K562 (cell line): ENCODE measurements around the gene RUVBL1. TPM values are rescaled to one million over a fixed set of nuclear protein-coding genes. Genes with fewer than 3 reads are reported as not detected.

Experiments
- ATAC-seq: fragments of 200-7000 bp; cut with Tn5 transposase; 3 replicates; pipeline ENCODE4 v1.9.1; 2020; ENCODE audit warnings: moderate library complexity
- BruUV-seq: library from RNA; stranded (reverse); fragments of 400-500 nt; replicated peaks from 2 replicates; lab custom pipeline; 2021; lab: Mats Ljungman, UMichigan
- CTCF ChIA-PET: fragments of 300-600 bp; formaldehyde crosslinking; extraction: SDS; loops from one replicate; lab custom pipeline; 2021; ENCODE audit warnings: low intra/inter-chr PET ratio; lab: Yijun Ruan, JAX
- POLR2A ChIA-PET: fragments of 300-600, 350-650 bp; sonication (Branson Sonifier 250); formaldehyde crosslinking; extraction: SDS; loops from one replicate; lab custom pipeline; 2021; ENCODE audit warnings: antibody characterized with exemption, inconsistent platforms; lab: Yijun Ruan, JAX
- DNase-seq, 4 experiments: peaks; one replicate each; pipeline versions ENCODE4 v3.0.0 to v3.0.0-alpha.2; 2011 to 2018; ENCODE audit warnings: low spot score in 3 of 4, mixed read lengths in 3 of 4; ENCODE audit errors: extremely low read depth in 1 of 4
- FAIRE-seq: peaks from 2 replicates; lab custom pipeline; 2011; peaks lifted over from hg19 to GRCh38; lab: Jason Lieb, UNC
- H2AFZ ChIP-seq: 2 replicates; pipeline ENCODE4 v1.6.0; 2011; ENCODE audit warnings: low read depth, low read length, control low read depth, inconsistent platforms
- H3K27ac ChIP-seq: fragments of 200-600 bp; 3 replicates; pipeline ENCODE4 v1.8.0; 2011; ENCODE audit warnings: low read depth, mild to moderate bottlenecking, control low read depth, inconsistent platforms, low read length, moderate library complexity, mixed read lengths; ENCODE audit errors: extremely low read depth
- H3K27me3 ChIP-seq, 2 experiments: fragments of 300-600 bp in 1 of 2; 2 replicates in 1 of 2; 3 replicates in 1 of 2; pipeline versions ENCODE4 v1.6.0 to v1.8.0; 2011; ENCODE audit warnings: inconsistent platforms in 2 of 2, low read length in 2 of 2, mild to moderate bottlenecking in 1 of 2, mixed read lengths in 1 of 2, moderate library complexity in 1 of 2; ENCODE audit not compliant: control insufficient read depth in 2 of 2, insufficient read depth in 2 of 2
- H3K36me3 ChIP-seq: fragments of 300-600 bp; 3 replicates; pipeline ENCODE4 v1.8.0; 2011; ENCODE audit warnings: mild to moderate bottlenecking, low read length, inconsistent platforms; ENCODE audit not compliant: control insufficient read depth, insufficient read depth
- H3K4me1 ChIP-seq, 2 experiments: fragments of 200-600 bp in 1 of 2; replicated peaks in 1 of 2; 2 replicates in 1 of 2; 3 replicates in 1 of 2; pipeline versions ENCODE4 v1.5.1 to v1.8.0; 2011; ENCODE audit warnings: inconsistent platforms in 2 of 2, low read length in 2 of 2, mild to moderate bottlenecking in 1 of 2, mixed read lengths in 1 of 2, moderate library complexity in 1 of 2; ENCODE audit not compliant: control insufficient read depth in 2 of 2, insufficient read depth in 2 of 2
- H3K4me2 ChIP-seq: 2 replicates; pipeline ENCODE4 v1.6.1; 2011; ENCODE audit warnings: low read length, control low read depth, inconsistent platforms, mixed read lengths; ENCODE audit not compliant: insufficient read depth
- H3K4me3 ChIP-seq: fragments of 200-600 bp; sonication (generic), shearing (Covaris generic); 2 replicates; pipeline ENCODE4 v1.5.1; 2016; ENCODE audit warnings: control low read depth, inconsistent platforms
- H3K79me2 ChIP-seq: fragments of 200-600 bp; 3 replicates; pipeline ENCODE4 v1.8.0; 2011; ENCODE audit warnings: low read length, inconsistent platforms; ENCODE audit not compliant: control insufficient read depth, insufficient read depth
- H3K9ac ChIP-seq, 2 experiments: 2 replicates each; pipeline versions ENCODE4 v1.6.0 to v1.6.1; 2011; ENCODE audit warnings: low read depth in 2 of 2, low read length in 2 of 2, control low read depth in 1 of 2, inconsistent platforms in 1 of 2, mild to moderate bottlenecking in 1 of 2, mixed read lengths in 1 of 2; ENCODE audit not compliant: insufficient read depth in 1 of 2
- H3K9me1 ChIP-seq: one replicate; pipeline ENCODE4 v1.6.0; 2011; ENCODE audit warnings: inconsistent platforms, mild to moderate bottlenecking, low read length, moderate library complexity; ENCODE audit not compliant: control insufficient read depth, insufficient read depth
- H3K9me3 ChIP-seq: replicated peaks from 2 replicates; pipeline ENCODE4 v1.5.1; 2011; ENCODE audit warnings: low read depth, low read length, inconsistent platforms; ENCODE audit not compliant: control insufficient read depth, insufficient read depth
- H4K20me1 ChIP-seq: replicated peaks from 2 replicates; pipeline ENCODE4 v1.6.1; 2011; ENCODE audit warnings: low read length, inconsistent platforms, mixed read lengths; ENCODE audit not compliant: control insufficient read depth, insufficient read depth
- AFF1 ChIP-seq, 2 experiments: fragments of 450-650 bp; IDR thresholded peaks; 2 replicates each; pipeline ENCODE4 v1.6.1; 2018; ENCODE audit warnings: mild to moderate bottlenecking in 2 of 2, low read depth in 1 of 2; ENCODE audit not compliant: partially characterized antibody in 2 of 2
- CTBP1 ChIP-seq: fragments of 450-650 bp; IDR thresholded peaks from 2 replicates; pipeline ENCODE4 v1.6.1; 2016; ENCODE audit warnings: borderline replicate concordance
- FOSL1 ChIP-seq: fragments of 200-800 bp; sonication (Bioruptor generic); conservative IDR thresholded peaks from 2 replicates; pipeline ENCODE4 v1.6.1; 2016; ENCODE audit warnings: missing genetic modification characterization, missing compliant biosample characterization
- HMGN3 ChIP-seq: IDR thresholded peaks from 2 replicates; pipeline ENCODE4 v1.6.1; 2011; ENCODE audit warnings: borderline replicate concordance, low read depth, mild to moderate bottlenecking, mixed read lengths, low read length; ENCODE audit not compliant: insufficient read length; ENCODE audit errors: extremely low read depth
- KLF6 ChIP-seq: fragments of 250-450 bp; sonication (Bioruptor Pico); IDR thresholded peaks from 2 replicates; pipeline ENCODE4 v1.4.0; 2020; ENCODE audit warnings: mild to moderate bottlenecking, moderate library complexity, borderline replicate concordance
- SRSF3 ChIP-seq: fragments of 200-400 bp; formaldehyde crosslinking; IDR thresholded peaks from 2 replicates; pipeline ENCODE4 v1.6.1; 2016; ENCODE audit warnings: mild to moderate bottlenecking, low read length, moderate library complexity; ENCODE audit not compliant: insufficient read depth
- ZNF445 ChIP-seq: fragments of 250-450 bp; sonication (Bioruptor Pico); IDR thresholded peaks from 2 replicates; pipeline ENCODE4 v1.4.0; 2020; ENCODE audit warnings: low read depth, mild to moderate bottlenecking, moderate library complexity
- whole genome bisulfite sequencing: fragments of 100-300 bp; shearing (Covaris generic); methylation state at CpG from one replicate; pipeline ENCODE4 v1.1.6; 2016; ENCODE audit warnings: low coverage, mixed read lengths; ENCODE audit not compliant: insufficient coverage; ENCODE audit errors: missing lambda C conversion rate; 5-methylcytosine and 5-hydroxymethylcytosine counted together
- in situ Hi-C: fragments of 300-500 bp; cut with MboI; formaldehyde crosslinking; loops from 4 replicates; pipeline ENCODE4 v1.15.0; 2018; ENCODE audit warnings: inconsistent platforms, mixed read lengths
- intact Hi-C: fragments of 100-400 bp; cut with micrococcal nuclease; formaldehyde crosslinking; loops from 2 replicates; pipeline ENCODE4 v1.14.2; 2022
- polyA plus RNA-seq, 8 experiments: library from polyadenylated mRNA; depleted of rRNA in 4 of 8; stranded (reverse) in 5 of 8; unstranded in 3 of 8; fragments of >200 nt; fragmentation: Nextera tagmentation in 2 of 8; fragmentation: Illumina TruSeq in 1 of 8; extraction: Ambion mirVana in 2 of 8; extraction: Trizol in 1 of 8; gene quantifications; 2 replicates each; pipeline versions ENCODE4 v1.2.1 to v1.2.3, GENCODE V29; 2011 to 2014; ENCODE audit warnings: inconsistent platforms in 1 of 8, missing spikeins in 1 of 8
- total RNA-seq, 7 experiments: library from RNA; depleted of rRNA in 6 of 7; stranded (reverse); fragments of >200 nt in 6 of 7; fragmentation: Illumina TruSeq in 2 of 7; extraction: Trizol in 2 of 7; gene quantifications; 2 replicates each; pipeline versions ENCODE4 v1.2.1 to v1.2.3, GENCODE V29; 2011 to 2021; ENCODE audit warnings: low replicate concordance in 1 of 7
- TF ChIP-seq, protein P1 (sequence below): sonication (generic); formaldehyde crosslinking; IDR thresholded peaks from 2 replicates; pipeline ENCODE4 v1.8.1; 2023; ENCODE audit warnings: missing genetic modification reagents, mild to moderate bottlenecking, borderline replicate concordance

RUVBL1 gene
- total and polyA plus RNA-seq, 9 of the 15 experiments (the other 6 are each of a cell fraction or from before 2014, with no cell fraction given): 20.7 to 147 (median 113) TPM

GRCh38 chr3:128074851-128075521 lies 48.6 kb downstream of the RUVBL1 start:
- in situ Hi-C loops (no loop called here), intact Hi-C loops (loop anchor here (2.0 to 10.0 kb wide), 2 partner anchors 58 to 420 kb away; partner anchors contain the start of gene GATA2)
- FAIRE-seq: peak; percentile 66
- Histone ChIP-seq H3K9ac (peak overlapping the region; percentile 76 to 95; a peak in 3 of 4 replicates), H3K36me3 (peaks cover 72% of the 10 kb centered on the region), H3K27me3 (no peaks in the 10 kb centered on the region), H4K20me1 (peaks cover 10% of the 10 kb centered on the region; the same call in 1 of the 2 replicates), H3K79me2 (peaks cover 24% of the 10 kb centered on the region; the same call in 2 of the 3 replicates), H3K27ac (peak overlapping the region; percentile 96), H3K4me2 (peak overlapping the region; percentile 82), H3K9me1 (peaks cover 3% of the 10 kb centered on the region), H3K4me3 (peak overlapping the region; percentile 47), H3K4me1 (peaks cover 30 to 57% of the 10 kb centered on the region in 2 experiments), H3K9me3 (no peaks in the 10 kb centered on the region), H2AFZ (peak overlapping the region; percentile 60; the same call in 1 of the 2 replicates)
- no peak for DNase-seq
- ATAC-seq: no peak
- TF ChIP-seq SRSF3 (no peak), KLF6 (CRISPR knock-in tag) (no peak), AFF1 (IDR thresholded peaks at IDR 0.05; ENCODE audit: low read depth in 1 of 2, partially characterized antibody in 2 of 2) (peak in 1 of 2 experiments; percentile 19), ZNF445 (CRISPR knock-in tag) (no peak), HMGN3 (no peak), FOSL1 (tag) (0 out of 2 replicates have a peak, but pooled peaks have one; percentile 14), CTBP1 (no peak)
- TF ChIP-seq, protein P1, sequence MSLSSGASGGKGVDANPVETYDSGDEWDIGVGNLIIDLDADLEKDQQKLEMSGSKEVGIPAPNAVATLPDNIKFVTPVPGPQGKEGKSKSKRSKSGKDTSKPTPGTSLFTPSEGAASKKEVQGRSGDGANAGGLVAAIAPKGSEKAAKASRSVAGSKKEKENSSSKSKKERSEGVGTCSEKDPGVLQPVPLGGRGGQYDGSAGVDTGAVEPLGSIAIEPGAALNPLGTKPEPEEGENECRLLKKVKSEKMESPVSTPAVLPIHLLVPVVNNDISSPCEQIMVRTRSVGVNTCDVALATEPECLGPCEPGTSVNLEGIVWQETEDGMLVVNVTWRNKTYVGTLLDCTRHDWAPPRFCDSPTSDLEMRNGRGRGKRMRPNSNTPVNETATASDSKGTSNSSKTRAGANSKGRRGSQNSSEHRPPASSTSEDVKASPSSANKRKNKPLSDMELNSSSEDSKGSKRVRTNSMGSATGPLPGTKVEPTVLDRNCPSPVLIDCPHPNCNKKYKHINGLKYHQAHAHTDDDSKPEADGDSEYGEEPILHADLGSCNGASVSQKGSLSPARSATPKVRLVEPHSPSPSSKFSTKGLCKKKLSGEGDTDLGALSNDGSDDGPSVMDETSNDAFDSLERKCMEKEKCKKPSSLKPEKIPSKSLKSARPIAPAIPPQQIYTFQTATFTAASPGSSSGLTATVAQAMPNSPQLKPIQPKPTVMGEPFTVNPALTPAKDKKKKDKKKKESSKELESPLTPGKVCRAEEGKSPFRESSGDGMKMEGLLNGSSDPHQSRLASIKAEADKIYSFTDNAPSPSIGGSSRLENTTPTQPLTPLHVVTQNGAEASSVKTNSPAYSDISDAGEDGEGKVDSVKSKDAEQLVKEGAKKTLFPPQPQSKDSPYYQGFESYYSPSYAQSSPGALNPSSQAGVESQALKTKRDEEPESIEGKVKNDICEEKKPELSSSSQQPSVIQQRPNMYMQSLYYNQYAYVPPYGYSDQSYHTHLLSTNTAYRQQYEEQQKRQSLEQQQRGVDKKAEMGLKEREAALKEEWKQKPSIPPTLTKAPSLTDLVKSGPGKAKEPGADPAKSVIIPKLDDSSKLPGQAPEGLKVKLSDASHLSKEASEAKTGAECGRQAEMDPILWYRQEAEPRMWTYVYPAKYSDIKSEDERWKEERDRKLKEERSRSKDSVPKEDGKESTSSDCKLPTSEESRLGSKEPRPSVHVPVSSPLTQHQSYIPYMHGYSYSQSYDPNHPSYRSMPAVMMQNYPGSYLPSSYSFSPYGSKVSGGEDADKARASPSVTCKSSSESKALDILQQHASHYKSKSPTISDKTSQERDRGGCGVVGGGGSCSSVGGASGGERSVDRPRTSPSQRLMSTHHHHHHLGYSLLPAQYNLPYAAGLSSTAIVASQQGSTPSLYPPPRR: no peak
- no TSS peak for BruUV-seq
- CTCF ChIA-PET: interaction anchor here (0.7 kb wide), 1 partner anchor 70 kb away, joined by 5 read pairs; no protein-coding TSS in a partner anchor
- POLR2A ChIA-PET: interaction anchor here (1.0 to 2.9 kb wide), 4 partner anchors 8 to 20 kb away, joined by 3 to 23 read pairs (median 4); no protein-coding TSS in a partner anchor
- 33% methylated on average over 5 of the region's 7 CpGs for WGBS
